ENCODE results near the gene DCHS2.

The DCHS2 gene

GRCh38 chr4:154328030-154328429, 163.6 kb downstream of the DCHS2 start:
- no peak for DNase-seq (ENCODE audit: low read depth, low spot score)

GRCh38 chr4:154320521-154320920, 171.1 kb downstream of the DCHS2 start:
- DNase-seq (ENCODE audit: low read depth, low spot score), result no peak

- DNase-seq (ENCODE audit: low read depth, low spot score), result no peak
These were observed 171.9 kb downstream of the DCHS2 start for GRCh38 chr4:154319736-154320135.

DNA sequence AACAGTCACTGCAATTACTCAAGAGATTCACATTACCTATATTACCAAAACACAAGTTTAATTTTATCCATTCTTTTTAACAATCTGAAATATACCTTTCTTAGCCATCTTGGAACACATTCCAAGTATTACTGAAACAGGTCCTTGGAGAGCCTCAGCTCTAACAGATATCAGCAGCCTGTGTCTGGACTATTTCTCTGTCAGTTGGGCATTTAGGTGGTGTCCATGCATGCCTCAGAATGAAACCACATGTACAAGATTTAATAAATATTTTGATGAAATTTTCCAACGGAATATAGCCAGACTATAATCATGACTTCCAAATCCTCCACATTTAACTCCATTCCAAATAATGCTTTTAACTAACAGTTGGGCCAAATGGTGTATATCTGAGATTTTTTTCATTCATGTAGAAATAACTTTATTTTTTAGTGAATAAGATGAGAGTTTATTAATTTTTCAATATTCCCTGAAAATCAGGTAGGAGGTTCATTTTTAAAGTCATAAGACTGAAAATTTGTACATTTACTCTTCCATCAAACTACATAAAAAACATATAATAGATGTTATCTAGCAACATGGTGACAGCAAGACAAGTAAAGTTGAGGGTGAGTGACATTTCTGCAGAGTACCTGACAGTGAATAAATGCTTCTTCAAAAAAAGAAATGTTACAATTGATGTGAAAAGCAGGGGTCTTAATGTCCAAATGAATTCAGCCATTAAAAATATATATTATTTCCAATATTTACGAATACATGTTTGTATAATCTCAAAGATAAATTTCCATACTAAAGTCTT, 174.2 kb downstream of the DCHS2 start:
- no peak for DNase-seq (ENCODE audit: low read depth, low spot score)

DNA sequence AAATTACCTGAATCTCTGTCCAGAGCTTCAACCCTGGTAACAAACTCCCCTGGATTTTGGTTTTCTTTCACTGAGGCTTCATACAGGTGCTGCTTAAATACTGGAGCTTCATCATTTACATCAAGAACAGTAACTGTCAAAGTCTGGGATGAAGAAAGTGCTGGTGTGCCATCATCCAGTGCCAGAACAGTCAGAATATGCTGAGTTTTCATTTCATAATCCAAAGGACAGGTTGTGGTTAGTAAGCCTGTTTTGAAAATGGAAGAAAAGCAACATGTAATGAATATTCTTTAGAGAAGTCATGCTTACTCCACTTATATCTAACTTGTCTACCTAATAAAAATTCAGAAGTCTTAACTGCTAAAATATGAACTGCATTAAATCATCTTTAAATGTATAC, 175.9 kb downstream of the DCHS2 start:
- DNase-seq (ENCODE audit: low read depth, low spot score), result no peak

DNA sequence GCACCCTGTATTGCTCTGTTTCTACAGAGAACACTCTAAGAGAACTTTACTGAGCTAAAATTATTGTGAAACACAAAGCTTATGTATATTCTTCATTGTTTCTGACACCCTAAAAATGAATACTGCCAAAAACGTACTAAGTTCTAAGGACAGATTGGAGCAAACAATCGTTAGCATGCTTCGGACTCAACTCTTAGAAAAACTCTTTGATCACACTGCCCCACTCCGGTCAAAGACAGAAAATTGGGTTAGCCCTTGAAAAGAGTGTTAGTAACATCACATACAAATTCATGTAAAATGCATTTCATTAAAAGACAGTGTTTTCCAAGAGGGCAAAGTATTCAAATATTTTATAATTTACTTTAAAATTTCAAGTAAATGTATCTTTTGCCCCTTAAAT, 177.4 kb downstream of the DCHS2 start:
- no peak for DNase-seq (ENCODE audit: low read depth, low spot score)

DNA sequence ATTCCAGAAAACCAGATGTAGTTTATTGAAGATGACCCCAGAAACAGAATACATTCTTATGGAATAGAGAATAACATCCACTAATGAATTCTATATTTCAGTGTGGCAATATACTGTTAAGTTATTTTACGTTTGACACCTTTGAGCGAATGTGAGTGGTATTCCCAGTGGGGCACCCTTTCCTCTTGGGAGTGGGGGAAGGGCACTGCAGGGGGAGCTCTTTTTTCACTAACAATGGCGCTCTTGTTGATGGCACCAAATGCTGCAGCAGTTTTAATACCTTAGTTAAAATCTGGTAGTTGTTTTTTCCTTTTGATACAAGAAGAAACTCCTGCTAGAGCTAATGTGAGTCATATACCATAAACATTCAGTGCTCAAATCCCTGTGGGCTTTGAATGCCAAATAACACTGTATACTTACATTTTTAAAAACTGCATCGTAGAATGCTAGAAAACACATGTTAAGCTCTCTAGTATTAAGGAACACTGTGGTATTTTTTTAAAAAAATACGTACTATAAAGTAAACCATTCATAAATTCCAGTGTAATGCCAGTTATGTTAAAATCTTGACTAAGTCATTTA, 178.5 kb downstream of the DCHS2 start:
- no peak for DNase-seq (ENCODE audit: low read depth, low spot score)

GRCh38 chr4:154312246-154312645, 179.4 kb downstream of the DCHS2 start:
- no peak for DNase-seq (ENCODE audit: low read depth, low spot score)

DNA sequence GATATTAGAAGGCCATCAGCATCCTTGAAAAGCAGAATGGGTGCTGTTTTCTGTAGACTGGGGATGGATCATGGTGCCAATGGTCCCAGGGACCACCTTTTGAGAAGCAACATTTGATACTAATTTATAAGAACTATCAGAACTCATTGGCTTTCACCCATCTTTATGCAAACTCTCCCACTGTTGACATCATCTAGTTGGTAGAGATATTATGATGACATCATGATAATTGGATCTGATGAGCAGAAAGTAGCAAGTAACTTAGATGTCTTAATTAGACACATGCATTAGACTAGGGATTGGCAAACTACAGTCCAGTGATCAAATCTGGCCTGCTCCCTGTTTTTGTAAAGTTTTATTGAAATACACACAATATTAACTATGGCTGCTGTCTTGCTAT, 181.0 kb downstream of the DCHS2 start:
- DNase-seq (ENCODE audit: low read depth, low spot score), result no peak

DNA sequence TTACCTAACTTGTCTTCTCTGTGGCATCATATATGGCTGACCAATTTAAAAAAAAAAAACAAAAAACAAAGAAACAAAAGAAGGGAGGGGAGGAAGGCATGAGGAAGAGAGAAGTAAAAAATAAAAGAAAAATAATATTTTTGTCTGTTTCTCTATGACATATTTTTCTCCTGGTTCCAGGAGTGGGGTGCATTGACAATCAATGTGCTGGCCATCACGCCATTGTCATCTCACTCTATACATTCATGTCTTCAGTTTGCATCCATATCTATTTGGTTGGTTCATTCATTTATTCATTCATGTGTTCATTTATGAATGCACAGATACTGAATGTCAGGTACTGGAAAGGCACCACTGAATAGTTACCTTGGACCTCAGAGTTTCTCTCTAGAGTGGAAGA, 183.4 kb downstream of the DCHS2 start:
- no peak for DNase-seq (ENCODE audit: low read depth, low spot score)

DNA sequence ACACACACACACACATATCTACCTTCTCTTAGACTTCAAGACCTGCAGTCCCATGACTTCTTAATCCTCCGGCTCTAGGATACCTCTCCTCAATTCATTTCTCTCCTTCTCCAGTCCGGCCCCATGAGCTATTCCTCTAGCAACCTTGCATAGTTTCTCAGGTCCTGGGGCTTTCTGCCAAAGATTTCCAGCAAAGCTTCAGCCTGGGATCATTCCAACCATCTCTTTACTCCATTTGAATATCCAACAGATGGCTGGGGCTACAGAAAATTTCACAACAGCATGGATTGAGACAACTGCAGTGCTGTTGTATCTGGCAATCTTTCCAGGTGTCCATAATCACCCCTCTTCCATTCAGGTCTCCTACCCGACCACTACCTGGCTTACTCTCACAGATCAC, 184.1 kb downstream of the DCHS2 start:
- no peak for DNase-seq (ENCODE audit: low read depth, low spot score)

- no peak for DNase-seq (ENCODE audit: low read depth, low spot score)
These were observed 186.0 kb downstream of the DCHS2 start for GRCh38 chr4:154305616-154306015.

DNA sequence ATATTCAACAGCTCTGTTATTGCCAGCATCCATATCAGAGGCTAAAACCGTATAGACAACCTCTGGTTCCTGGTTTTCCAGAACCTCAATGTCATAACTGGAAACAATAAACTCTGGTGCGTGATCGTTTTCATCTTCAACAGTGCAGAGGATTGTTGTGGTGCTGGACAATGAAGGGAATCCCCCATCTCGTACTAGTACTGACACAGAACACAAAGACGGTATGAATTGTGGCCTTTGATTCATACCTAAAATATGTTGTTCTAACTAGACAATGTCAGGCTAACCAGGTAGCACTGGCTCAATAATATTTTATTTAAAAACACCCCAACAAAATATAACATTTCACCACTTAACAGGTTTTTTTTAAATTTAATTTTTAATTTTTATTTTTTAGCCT, 186.9 kb downstream of the DCHS2 start:
- DNase-seq (ENCODE audit: low read depth, low spot score), result no peak

GRCh38 chr4:154294652-154295350, 196.8 kb downstream of the DCHS2 start:
- DNase-seq (ENCODE audit: low read depth, low spot score), result no peak

DNA sequence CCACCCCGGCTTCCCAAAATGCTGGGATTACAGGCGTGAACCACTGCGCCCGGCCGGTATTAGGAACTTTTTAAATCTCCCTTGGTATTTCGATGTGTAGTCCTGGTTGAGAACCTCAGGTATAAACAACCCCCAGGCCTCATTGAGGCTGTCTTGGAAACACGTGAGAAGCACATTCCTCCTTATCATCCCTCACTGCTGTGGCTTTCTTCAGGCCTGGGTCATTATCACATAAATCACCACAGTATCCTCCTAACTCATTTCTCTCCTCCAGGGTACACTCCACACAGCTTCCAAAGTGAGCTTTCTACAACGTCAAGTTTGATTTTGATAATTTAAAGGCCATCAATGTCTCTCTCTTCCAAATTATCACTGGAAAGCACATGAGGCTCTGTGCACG, 198.2 kb downstream of the DCHS2 start:
- no peak for DNase-seq (ENCODE audit: low read depth, low spot score)

DNA sequence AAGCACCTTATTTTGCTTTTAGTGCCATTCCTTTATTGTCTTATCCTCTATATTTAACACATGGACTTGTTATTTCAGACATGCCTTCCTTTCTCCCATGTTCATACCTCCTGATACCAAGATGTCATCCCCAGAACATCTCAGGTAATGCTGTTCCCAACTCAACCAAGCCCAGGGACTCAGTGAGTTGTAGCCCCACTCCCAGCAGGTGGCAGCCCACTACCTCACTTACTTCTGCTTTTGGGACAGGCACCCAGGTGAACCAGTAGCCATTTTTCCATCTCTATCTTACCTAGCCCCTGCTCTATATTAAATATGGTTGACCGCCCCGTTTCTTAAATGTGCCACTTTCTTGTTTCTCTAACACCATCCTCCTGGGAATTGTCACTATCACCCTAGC, 199.0 kb downstream of the DCHS2 start:
- no peak for DNase-seq (ENCODE audit: low read depth, low spot score)

DNA sequence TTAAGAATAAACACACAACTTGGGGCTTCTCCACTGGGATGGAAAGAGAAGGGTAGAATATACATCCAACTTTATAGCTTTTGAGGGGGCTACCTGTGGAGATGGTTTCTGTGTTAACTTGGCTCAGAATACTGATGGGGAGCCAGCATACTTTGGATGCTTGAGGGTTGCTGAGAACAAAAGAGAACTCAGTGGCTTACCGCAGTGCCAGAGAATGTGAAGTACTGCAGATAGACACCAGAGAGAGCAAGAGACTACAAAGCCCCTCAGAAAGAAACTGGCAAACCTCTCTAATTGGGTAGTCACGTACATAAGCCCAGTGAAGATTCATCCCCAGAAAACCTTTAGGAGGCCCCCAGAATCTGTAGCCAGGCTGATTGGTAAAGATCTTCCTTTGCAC, 214.4 kb downstream of the DCHS2 start:
- DNase-seq (ENCODE audit: low read depth, low spot score), result peak; percentile 89

- DNase-seq (ENCODE audit: low read depth, low spot score), result no peak
These were observed 215.1 kb downstream of the DCHS2 start for GRCh38 chr4:154276496-154276895.

DNA sequence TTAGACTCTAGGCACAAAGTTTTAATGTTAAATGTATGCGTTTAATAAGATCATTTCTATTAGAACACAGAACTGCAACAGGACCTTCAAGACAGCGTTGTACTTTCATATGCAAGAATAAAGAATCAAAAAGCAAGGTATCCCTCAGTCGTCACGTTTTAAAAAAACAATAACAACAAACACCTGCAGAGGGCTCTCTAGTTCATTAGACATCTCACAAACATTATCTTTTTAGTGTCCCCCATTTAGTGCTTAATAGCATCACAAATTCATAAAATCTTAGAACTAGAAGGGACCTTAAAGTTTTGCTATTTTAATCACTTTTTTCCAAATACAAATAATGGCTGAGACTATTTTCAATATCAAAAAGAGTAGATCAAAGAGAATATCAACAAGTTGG, 236.6 kb downstream of the DCHS2 start:
- no peak for DNase-seq (ENCODE audit: low read depth, low spot score)

DNA sequence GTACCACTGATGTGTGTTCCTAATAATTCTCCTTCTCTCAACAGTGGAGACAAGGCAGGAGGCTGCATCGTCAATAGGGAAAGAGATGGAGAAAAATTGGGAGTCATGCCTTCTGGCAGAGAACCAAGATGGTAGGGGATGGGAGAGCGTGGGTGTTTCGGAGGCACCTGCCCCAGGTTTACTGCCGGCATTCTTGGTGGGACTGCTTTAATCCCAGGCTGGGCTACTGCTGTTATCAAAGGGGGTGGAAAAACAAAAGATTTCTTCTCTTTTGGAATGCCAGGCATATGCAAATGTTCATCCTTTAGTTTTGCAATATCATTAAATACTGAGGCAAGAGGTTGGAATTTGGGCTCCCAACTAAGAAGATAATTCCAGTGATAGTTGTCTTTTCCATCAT, 257.0 kb downstream of the DCHS2 start:
- no peak for DNase-seq (ENCODE audit: low read depth, low spot score)

- DNase-seq (ENCODE audit: low read depth, low spot score), result no peak
These were observed 259.7 kb downstream of the DCHS2 start for GRCh38 chr4:154231806-154232478.

DNA sequence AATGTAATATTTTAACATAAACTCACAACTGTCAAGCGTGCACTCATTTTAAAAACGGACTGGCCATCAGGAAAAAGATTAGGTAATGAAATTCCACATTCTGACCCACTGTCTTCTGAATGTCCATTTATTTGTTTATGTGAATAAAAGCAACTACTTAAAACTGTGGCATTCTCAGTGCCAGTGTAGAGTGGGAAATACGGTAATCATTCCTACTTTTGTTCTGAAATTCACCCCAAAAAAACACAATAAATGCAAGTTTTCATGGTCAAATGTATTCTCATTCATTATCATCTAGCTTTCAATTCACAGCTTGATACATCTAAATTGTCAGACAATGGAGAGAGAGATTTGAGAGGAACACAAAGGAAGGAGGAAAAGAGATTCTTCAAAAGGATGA, 260.9 kb downstream of the DCHS2 start:
- no peak for DNase-seq (ENCODE audit: low read depth, low spot score)
